ENCODE results near the gene USP32.

USP32 gene

GRCh38 chr17:60305141-60305540 lies 86.8 kb downstream of the USP32 start:
- DNase-seq (ENCODE audit: low read depth, low spot score): no peak
- no peak overlapping the region for H3K27ac ChIP-seq

- no peak overlapping the region for H3K27ac ChIP-seq
Observed at GRCh38 chr17:60304502-60304901, 87.4 kb downstream of the USP32 start.

GRCh38 chr17:60303406-60304099 lies 88.4 kb downstream of the USP32 start:
- H3K27ac ChIP-seq: no peak overlapping the region
- no peak for DNase-seq (ENCODE audit: low read depth, low spot score)

More at GRCh38 chr17:60304502-60304901, 87.4 kb downstream of the USP32 start:
- DNase-seq (ENCODE audit: low read depth, low spot score): no peak

- no peak overlapping the region for H3K27ac ChIP-seq
- no peak for DNase-seq (ENCODE audit: low read depth, low spot score)
Observed at GRCh38 chr17:60301649-60302048, 90.3 kb downstream of the USP32 start.

- no peak for DNase-seq (ENCODE audit: low read depth, low spot score)
- no peak overlapping the region for H3K27ac ChIP-seq
Observed at GRCh38 chr17:60300949-60301348, 91.0 kb downstream of the USP32 start.

- no peak for DNase-seq (ENCODE audit: low read depth, low spot score)
- H3K27ac ChIP-seq: no peak overlapping the region
Observed at GRCh38 chr17:60300011-60300410, 91.9 kb downstream of the USP32 start.

- no peak overlapping the region for H3K27ac ChIP-seq
- DNase-seq (ENCODE audit: low read depth, low spot score): no peak
Observed at GRCh38 chr17:60297760-60298401, 94.1 kb downstream of the USP32 start.

- no peak for DNase-seq (ENCODE audit: low read depth, low spot score)
- no peak overlapping the region for H3K27ac ChIP-seq
Observed at GRCh38 chr17:60296177-60296576, 95.8 kb downstream of the USP32 start.

GRCh38 chr17:60293580-60294335 lies 98.2 kb downstream of the USP32 start:
- no peak for DNase-seq (ENCODE audit: low read depth, low spot score)
- no peak overlapping the region for H3K27ac ChIP-seq

- DNase-seq (ENCODE audit: low read depth, low spot score): no peak
- no peak overlapping the region for H3K27ac ChIP-seq
Observed at GRCh38 chr17:60292697-60293096, 99.2 kb downstream of the USP32 start.

- DNase-seq (ENCODE audit: low read depth, low spot score): no peak
- H3K27ac ChIP-seq: no peak overlapping the region
Observed at GRCh38 chr17:60284709-60285108, 107.2 kb downstream of the USP32 start.

- no peak for DNase-seq (ENCODE audit: low read depth, low spot score)
- H3K27ac ChIP-seq: no peak overlapping the region
Observed at GRCh38 chr17:60283816-60284215, 108.1 kb downstream of the USP32 start.

- no peak for DNase-seq (ENCODE audit: low read depth, low spot score)
- H3K27ac ChIP-seq: no peak overlapping the region
Observed at GRCh38 chr17:60280673-60281072, 111.3 kb downstream of the USP32 start.

GRCh38 chr17:60278237-60278636 lies 113.7 kb downstream of the USP32 start:
- H3K27ac ChIP-seq: no peak overlapping the region
- DNase-seq (ENCODE audit: low read depth, low spot score): no peak

GRCh38 chr17:60277258-60277657 lies 114.7 kb downstream of the USP32 start:
- no peak overlapping the region for H3K27ac ChIP-seq
- no peak for DNase-seq (ENCODE audit: low read depth, low spot score)

- no peak overlapping the region for H3K27ac ChIP-seq
- no peak for DNase-seq (ENCODE audit: low read depth, low spot score)
Observed at GRCh38 chr17:60269417-60269816, 122.5 kb downstream of the USP32 start.

- H3K27ac ChIP-seq: no peak overlapping the region
- DNase-seq (ENCODE audit: low read depth, low spot score): no peak
Observed at GRCh38 chr17:60260540-60260939, 131.4 kb downstream of the USP32 start.

- no peak overlapping the region for H3K27ac ChIP-seq
- DNase-seq (ENCODE audit: low read depth, low spot score): no peak
Observed at GRCh38 chr17:60258313-60258712, 133.6 kb downstream of the USP32 start.

GRCh38 chr17:60256174-60256573 lies 135.8 kb downstream of the USP32 start:
- no peak for DNase-seq (ENCODE audit: low read depth, low spot score)
- H3K27ac ChIP-seq: no peak overlapping the region

GRCh38 chr17:60253048-60253447 lies 138.9 kb downstream of the USP32 start:
- no peak overlapping the region for H3K27ac ChIP-seq
- DNase-seq (ENCODE audit: low read depth, low spot score): no peak

GRCh38 chr17:60252459-60252858 lies 139.5 kb downstream of the USP32 start:
- no peak overlapping the region for H3K27ac ChIP-seq

More at GRCh38 chr17:60252459-60252858, 139.5 kb downstream of the USP32 start:
- no peak for DNase-seq (ENCODE audit: low read depth, low spot score)

Data from epithelial cell of prostate (primary cell).